HG03575 (cell line): Measurements from ENCODE around the gene PARVG.

ENCODE experiments used
- ATAC-seq: cut with Tn5 transposase; IDR thresholded peaks from one replicate; pipeline ENCODE4 v1.9.1; 2021; ENCODE audit not compliant: unreplicated experiment, insufficient number of reproducible peaks, low FRiP score; ENCODE audit errors: extremely low read depth

PARVG gene, protein sequence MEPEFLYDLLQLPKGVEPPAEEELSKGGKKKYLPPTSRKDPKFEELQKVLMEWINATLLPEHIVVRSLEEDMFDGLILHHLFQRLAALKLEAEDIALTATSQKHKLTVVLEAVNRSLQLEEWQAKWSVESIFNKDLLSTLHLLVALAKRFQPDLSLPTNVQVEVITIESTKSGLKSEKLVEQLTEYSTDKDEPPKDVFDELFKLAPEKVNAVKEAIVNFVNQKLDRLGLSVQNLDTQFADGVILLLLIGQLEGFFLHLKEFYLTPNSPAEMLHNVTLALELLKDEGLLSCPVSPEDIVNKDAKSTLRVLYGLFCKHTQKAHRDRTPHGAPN

DNA sequence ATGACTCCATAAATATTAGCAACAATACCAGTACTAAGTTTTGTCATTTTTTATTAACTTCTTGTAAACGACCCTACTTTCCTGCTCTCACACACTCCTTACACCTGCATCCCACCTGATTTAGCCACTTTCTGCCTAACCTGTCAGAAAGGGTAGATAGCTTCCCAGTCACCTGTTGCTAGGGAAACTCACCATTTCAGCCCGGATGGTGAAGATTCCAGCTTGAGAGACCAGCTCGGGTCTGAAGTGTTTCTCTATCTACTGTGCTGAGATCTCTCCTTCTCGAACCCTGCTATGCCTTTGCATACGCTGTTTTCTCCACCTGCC is at the start of gene PARVG:
Gene PARVG, plus strand, starts transcription at position 220 of the 327 bp plus-strand sequence. CDS start 2,405 bp downstream, outside the sequence.
- no peak for ATAC-seq

DNA sequence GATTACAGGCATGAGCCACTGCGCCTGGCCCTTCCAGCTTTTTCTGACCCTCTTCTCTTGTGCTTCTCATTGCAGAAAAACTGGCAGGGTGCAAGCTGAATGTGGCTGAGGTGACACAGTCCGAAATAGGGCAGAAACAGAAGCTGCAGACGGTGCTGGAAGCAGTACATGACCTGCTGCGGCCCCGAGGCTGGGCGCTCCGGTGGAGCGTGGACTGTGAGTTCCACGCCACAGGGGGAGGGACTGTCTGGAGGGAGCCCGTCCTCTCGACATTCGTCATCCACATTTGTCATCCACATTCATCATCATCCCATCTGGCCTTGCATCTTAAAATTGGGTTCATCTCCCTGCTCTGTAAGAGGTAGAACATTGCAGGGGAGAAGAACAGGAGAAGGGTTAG is 49.3 kb upstream of the PARVG start:
- no peak for ATAC-seq

DNA sequence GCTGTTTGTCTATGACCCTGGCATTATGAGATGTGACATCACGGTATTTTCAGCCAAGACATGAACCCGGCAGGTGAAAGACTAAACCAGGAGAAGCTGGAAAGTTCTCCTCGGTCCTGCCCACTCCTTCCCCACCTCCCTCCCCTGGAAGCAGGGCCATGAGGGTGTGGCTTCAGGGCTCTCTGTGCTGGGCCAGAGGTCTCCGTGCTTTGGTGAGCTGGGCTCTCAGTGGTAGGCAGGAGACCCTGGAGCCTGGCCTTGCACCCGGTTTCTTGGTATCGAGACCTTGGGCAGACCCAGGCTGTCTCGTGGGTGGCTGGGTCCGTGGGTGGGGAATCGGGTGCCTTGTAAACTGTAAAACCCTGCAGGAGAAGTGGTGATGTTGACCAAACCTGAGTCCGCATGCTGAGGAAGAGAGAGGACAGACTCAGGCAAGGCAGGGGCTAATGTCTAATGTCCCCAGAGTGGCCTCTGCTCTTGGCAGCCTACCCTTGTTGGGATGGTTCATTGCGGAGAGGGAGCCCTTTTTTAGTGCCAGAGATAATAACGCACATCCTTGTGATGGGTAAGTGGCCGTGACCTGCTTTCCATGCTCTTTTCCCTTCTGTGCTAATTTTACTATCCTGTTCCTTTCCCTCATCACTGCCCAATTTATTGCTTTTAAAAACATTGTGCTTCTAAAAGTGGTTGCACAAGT is 48.6 kb upstream of the PARVG start:
- no peak for ATAC-seq

DNA sequence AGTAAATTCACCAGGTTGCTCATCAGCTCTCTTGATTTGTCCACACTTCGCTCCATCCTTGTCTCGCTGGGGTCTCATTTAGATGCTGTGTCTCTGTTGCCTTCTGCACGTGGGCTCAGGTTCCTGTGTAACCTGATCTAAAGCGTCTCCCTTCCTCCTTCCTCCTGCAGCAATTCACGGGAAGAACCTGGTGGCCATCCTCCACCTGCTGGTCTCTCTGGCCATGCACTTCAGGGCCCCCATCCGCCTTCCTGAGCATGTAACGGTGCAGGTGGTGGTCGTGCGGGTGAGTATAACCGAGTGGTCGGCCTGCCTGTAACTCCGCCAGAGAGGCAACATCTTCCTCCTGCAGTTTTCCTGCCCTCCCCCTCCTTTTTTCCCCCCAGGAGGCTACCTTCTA is 48.0 kb upstream of the PARVG start:
- no peak for ATAC-seq

DNA sequence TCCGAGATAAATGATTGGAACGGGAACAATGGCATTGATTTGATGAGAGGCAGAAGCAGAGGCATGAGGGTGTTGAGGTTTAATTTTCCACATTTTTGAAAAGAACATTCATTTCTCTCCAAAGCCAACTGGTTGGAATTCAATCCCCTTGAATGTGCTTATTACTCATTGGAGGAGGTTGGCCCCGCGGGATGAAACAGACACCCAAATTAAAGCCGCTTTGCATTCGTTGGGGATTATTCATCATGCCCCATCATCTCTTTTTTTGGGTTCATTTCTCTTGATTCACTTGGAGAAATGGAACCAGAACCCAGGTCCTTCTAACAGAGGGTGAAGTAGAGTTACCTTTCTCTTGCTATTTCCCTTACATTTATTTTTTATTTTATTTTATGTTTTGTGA is 47.6 kb upstream of the PARVG start:
- no peak for ATAC-seq

DNA sequence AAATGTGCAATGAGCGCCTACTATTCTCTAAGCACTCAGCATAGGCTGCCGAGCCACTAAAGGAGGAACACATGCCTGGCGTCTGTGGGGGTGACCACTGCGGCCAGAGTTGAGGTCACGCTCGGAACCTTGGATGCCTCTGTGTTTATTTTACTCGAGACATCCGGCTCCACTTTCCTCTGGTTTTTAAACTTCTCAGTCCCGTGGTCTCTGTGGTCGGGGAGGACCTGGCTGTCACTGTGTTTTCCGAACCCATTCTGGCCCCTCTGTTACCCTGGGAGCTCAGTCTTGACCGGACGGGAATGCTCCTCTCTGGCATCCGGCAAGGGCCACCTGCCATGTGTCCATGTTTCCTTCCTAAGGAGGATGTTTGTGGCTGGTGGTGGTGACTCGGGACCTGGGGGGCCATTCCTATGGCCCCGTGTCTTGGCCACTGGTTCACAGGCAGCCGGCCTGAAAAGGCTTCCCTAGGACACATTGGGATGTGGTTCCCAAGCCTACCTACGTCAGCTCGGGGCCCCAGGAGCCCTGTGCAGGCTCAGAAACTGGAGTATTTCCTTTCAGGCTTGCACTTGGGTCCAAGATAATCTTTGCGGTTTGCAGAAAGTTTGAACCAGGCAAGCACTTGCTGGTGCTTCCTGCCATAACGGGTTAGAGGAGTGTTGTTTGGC is 46.7 kb upstream of the PARVG start:
- no peak for ATAC-seq

DNA sequence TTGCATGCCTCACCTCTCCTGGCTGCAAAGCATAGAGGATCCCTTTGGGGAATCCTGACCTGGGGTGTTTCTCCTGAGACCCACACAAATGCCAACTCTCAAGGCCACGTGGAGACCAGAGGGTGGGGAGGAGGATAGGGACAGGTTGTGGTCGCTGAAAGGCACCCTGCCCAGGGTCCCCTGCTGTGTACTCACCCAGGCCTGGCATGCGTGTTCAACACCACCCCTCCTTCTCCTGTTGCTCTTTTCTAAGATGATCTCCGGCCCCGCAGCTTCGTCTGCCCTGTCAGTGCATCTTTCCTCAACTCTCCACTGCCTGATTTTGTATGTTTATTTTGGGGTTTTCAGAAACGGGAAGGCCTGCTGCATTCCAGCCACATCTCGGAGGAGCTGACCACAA is 44.6 kb upstream of the PARVG start:
- no peak for ATAC-seq

DNA sequence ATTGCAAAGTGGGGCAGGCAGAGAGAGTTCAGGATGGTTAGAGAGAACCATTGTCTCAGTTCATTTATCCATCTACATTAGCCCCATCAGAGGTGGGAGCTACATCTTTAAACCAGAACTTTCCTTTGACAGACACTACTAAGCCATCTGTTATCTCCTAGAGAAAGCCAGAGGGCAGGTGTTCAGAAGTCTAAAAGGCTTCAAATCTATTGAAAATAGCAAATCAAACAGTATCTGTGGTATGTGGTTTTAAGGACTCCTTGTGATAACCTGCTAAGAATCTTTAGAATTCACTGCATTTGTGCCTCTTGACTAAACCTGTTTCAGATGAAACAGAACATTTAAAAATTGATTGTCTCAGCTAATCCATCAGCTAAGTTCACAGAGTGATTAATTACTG is 43.9 kb upstream of the PARVG start:
- ATAC-seq = no peak

DNA sequence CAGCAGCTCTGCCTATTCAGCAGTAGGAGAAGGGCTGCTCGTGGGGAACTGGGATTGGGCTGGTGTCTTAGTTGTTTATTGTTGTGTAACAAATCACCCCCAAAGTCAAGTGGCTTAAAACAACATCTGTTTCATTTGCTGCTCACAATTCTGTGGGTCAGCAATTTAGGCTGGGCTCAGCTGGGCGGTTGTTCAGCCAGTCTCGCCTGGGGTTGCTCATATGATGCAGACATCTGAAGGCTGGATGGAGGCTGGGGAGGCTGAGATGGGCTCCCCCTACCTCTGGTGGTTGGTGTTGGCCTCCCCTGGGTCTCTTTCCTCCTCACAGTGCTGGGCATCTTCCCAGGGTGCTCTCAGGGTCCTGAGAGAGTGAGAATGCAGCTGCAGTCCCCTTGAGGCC is 43.3 kb upstream of the PARVG start:
- ATAC-seq = no peak

DNA sequence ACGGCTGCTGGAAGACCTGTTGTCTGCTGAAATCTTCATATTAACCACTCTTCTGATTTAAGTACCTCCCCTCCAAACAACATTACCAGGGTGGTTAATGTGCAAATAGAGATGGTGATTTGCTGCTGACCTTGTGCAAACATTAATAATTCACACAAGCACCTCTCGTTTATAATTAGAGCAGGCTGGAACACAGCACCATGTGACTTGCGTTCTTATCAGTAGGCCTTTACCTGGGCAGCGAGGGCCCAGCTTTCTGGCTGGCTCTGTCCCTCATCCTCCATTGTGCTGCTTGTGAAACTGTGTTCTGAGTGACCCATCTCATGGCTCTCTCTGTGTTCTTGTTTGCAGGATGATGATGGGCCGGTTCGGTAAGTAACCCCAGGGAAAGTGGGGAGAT is 41.0 kb upstream of the PARVG start:
- no peak for ATAC-seq

DNA sequence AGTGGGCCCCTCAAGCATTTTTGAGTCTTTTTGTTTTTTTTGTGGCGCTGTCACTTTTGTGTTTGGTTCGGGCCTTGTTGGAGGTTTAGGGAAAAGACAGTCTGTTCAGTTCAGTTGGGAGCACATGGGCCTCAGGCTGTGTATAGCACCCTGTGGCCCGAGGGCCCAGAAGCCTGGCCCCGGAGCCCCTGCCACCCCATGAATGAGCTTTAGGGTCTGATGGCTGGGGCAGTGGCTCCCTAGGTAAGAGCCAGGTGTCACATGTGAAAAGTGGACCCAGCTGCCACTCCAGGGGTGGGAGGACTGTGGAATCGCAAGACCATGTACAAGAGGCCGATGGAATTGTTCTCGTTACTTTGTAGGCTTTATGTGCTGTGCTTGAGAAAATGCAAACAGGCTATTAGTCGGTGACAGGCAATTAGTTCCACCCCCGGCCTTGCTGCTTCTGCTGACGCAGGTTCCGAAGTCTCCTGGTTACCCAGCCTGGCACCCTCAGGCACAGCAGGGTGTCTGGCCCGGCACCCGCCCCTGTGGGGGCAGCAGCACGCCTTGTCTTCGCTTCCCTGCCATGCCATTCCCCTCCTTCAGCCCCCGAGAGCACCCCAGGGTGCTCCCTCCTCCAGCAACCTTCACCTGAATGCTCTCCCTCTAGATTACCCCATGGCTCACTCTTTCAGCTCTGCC is 38.2 kb upstream of the PARVG start:
- ATAC-seq = no peak

DNA sequence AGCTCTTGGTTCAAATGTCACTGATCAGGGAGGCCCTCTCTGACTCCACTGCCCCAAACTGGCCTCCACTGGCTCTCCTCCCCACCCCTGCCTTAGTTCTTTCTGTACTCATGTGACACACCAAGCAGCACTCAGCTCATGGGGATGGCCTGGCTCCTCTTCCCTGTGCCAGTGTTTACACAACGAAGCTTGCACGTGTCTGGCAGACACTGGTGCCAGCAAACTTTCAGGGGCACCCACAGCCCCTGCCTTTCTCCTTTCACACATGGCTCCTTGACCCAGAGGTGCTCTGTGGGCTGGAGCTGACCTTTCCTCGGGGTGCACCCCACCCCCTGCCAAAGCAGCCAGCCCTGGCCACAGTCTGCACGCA is 37.6 kb upstream of the PARVG start:
- no peak for ATAC-seq

DNA sequence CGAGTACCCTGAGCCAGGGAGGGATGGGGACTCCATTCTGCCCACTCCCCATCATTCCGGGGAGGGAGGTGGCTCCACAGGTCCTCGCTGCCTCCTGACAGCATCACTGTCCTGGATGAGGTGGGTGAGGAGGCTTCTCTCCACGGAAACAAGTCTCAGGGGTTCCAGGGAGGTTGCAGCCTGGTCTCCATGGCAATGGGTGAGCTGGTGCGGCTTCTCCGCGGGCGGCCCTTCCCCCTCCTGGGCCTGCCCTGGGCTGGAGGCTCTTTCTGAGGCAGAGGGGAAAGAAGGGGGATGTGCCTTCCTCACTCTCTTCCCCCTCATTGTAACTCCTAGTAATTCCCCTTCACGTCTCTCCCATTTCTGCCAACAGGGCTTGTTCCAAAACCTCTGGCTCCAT is 37.1 kb upstream of the PARVG start:
- no peak for ATAC-seq

DNA sequence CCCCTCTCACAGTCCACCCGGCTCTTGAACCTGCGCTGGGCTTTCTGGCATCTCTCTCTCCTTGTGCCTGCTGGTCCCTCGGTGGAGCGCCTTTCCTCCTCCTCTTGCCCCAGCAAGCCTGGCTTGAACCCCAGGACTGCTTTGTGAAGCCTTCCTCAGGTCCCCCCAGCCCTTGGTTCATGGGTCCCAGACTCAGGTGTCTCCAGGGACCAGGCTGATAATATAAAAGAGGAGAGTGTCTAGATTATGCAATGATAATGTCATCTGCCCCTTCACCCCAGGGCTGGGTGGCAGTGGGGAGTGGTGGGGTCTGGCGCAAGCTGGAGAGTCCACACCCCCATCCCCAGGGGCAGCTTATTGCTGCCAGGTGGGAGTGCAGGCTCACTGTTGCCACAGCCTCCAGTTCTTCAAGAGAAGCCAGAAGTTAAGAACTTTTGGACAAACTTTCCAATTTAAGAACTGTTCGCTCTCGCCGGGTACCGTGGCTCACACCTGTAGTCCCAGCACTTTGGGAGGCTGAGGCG is 36.6 kb upstream of the PARVG start:
- ATAC-seq = no peak

DNA sequence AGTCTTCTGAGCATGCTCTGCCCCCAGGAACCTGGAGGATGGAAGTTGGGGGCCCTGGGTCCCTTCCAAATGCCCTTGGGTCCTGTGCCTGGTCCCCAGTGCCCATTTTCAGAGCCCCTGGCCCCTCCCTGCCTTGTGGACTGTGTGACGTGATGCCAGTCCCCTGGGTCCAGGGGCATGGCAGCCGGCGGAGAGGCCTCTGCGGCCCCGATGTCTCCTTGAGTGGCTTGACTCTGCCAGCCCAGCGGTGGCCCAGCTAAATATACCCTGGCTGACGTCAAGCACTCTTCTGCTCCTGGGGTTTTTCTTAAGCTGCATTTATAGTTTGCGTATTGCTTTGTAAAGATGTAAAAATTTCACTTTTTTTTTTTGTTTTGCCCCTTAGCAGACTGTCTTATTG is 35.2 kb upstream of the PARVG start:
- ATAC-seq = no peak

DNA sequence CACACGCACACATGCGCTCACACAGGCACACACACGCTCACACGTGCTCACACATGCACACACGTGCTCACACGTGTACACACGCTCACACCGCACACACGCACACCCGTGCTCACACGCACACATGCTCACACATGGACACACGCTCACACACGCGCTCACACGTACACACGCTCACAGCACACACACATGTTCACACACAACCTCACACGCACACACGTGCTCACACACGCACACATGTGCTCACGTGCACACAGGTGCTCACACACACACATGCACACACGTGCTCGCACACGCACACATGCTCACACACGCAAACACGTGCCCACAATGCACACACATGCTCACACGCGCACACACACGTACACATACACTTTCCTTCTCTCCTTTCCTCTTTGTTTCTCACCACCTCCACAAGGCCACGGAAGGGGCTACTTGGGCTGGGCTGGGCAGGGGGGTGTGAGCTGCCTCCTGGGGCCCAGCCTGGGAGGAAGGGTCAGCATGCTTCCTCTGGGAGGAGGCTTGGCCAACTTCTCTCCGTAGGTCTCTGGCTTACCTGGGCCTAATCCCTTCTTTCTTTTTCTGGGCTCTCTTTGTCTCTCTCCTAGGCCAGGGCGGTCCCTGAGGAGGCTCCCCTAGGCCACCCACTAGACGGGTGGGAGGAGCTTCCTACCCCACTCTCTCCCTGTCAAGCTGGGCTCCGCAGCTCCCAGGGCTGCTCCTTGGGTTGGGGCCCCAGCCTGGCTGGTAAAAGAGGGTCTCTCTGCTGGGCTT is 34.5 kb upstream of the PARVG start:
- ATAC-seq = no peak

DNA sequence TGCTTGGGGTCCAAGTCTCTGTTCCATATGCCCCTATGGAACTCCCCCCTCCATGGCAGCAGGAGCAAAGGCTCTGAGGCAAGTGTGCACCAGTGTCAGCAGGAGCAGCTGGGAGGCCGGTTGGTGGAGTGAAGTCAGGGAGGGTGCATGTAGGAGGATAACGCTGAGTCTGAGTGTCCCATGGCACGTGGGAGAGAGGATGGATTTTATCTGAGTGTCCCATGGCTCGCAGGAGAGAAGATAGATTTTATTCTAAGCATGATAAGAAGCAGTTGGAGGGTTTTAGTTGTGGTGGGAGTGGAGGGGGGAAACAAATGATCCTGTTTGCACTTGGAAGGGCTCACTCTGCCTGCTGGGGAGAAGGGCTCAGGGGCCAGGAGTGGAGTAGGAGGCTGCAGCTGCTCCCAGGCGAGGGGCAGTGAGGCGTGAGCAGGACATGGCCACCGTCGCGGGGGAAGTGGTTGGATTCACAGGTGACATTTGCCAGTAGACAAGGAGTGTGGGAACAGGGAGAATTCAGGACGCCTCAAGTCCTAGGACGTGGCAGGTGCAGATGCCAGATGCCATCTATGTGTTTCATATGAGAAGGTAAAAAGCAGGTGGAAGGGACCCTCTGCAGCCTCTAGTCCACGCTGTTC is 33.6 kb upstream of the PARVG start:
- ATAC-seq = no peak

DNA sequence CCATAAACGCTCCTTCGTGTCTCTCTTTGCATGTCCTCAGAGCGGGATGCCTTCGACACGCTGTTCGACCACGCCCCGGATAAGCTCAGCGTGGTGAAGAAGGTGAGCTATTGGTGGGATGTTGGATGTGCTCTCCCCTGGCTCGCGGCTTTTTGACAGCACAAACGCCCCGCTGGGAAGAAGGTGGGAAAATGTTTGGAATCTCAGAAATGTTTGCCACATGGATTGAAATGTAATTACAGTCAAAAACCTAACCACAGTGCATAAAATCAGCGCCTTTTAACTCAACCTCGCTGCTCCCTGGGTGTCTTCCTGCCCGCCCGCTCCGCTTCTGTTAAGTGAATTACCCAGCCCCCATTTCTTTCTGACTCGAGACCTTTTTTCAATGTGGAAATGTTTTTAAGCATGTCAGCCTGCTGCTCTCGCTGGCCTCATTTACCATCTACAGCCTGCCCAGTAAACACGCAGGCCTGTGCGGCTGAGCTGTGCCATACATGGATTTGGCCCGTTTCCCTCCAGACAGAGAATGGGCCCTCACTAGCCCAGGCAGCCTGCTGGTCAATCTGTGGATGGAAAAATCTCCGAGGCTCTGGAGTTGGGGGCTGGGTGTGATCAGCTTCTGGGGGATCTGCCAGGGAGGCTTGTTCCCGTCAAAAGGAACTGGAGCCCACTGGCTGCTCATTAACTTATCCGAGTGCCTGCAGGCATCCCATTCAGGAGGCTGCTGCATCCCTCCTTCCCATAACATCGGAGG is 32.7 kb upstream of the PARVG start:
- no peak for ATAC-seq
